Neural cell (in vitro differentiated cells): ENCODE measurements around the gene NHSL2. TPM values are rescaled to one million over a fixed set of nuclear protein-coding genes. Genes with fewer than 3 reads are reported as not detected.

ENCODE experiments used
- H2AFZ ChIP-seq: fragments of 200-600, 300-800 bp; sonication (generic), shearing (Covaris generic); 2 replicates; pipeline ENCODE4 v1.6.0; 2014; ENCODE audit warnings: low read depth, mild to moderate bottlenecking, antibody characterized with exemption, low read length, moderate library complexity
- H3F3A ChIP-seq: fragments of 200-600 bp; shearing (Covaris generic); 2 replicates; pipeline ENCODE4 v1.6.1; 2016; ENCODE audit warnings: mild to moderate bottlenecking, moderate library complexity, mixed read lengths, antibody characterized with exemption, low read length; ENCODE audit not compliant: insufficient read depth, poor library complexity, severe bottlenecking
- H3K27ac ChIP-seq: fragments of 200-600, 300-800 bp; sonication (generic), shearing (Covaris generic); 2 replicates; pipeline ENCODE4 v1.5.1; 2014; ENCODE audit warnings: mild to moderate bottlenecking, low read length, moderate library complexity
- H3K27me3 ChIP-seq: fragments of 300-800, 200-600 bp; sonication (generic), shearing (Covaris generic); 2 replicates; pipeline ENCODE4 v1.6.0; 2014; ENCODE audit warnings: mild to moderate bottlenecking, low read depth, low read length, moderate library complexity; ENCODE audit not compliant: insufficient read depth
- H3K36me3 ChIP-seq: fragments of 300-800, 200-600 bp; sonication (generic), shearing (Covaris generic); 2 replicates; pipeline ENCODE4 v1.5.1; 2014; ENCODE audit warnings: mild to moderate bottlenecking, antibody characterized with exemption, low read length, moderate library complexity; ENCODE audit not compliant: insufficient read depth
- H3K4me2 ChIP-seq: fragments of 300-800, 200-600 bp; sonication (generic), shearing (Covaris generic); 2 replicates; pipeline ENCODE4 v1.6.0; 2014; ENCODE audit warnings: mild to moderate bottlenecking, low read length
- H3K4me3 ChIP-seq: fragments of 300-800, 200-600 bp; sonication (generic), shearing (Covaris generic); 2 replicates; pipeline ENCODE4 v1.5.1; 2014; ENCODE audit warnings: mild to moderate bottlenecking, low read length, moderate library complexity
- H3K79me2 ChIP-seq: fragments of 200-600 bp; shearing (Covaris generic); replicated peaks from 2 replicates; pipeline ENCODE4 v1.6.0; 2014; ENCODE audit warnings: mild to moderate bottlenecking, low read length, moderate library complexity; ENCODE audit not compliant: insufficient read depth
- H3K9ac ChIP-seq: fragments of 300-800, 200-600 bp; sonication (generic), shearing (Covaris generic); 2 replicates; pipeline ENCODE4 v1.6.1; 2016; ENCODE audit warnings: mild to moderate bottlenecking, low read length, mixed read lengths
- H3K9me2 ChIP-seq: fragments of 200-600 bp; shearing (Covaris generic); 2 replicates; pipeline ENCODE4 v1.6.1; 2016; ENCODE audit warnings: mild to moderate bottlenecking, low read length, mixed read lengths; ENCODE audit not compliant: insufficient read depth
- H3K9me3 ChIP-seq: fragments of 200-600, 300-800 bp; sonication (generic), shearing (Covaris generic); 2 replicates; pipeline ENCODE4 v1.6.1; 2016; ENCODE audit warnings: mild to moderate bottlenecking, mixed run types, low read length, moderate library complexity, mixed read lengths
- H4K20me1 ChIP-seq: fragments of 200-600 bp; shearing (Covaris generic); 2 replicates; pipeline ENCODE4 v1.6.1; 2016; ENCODE audit warnings: mild to moderate bottlenecking, mixed run types; ENCODE audit not compliant: insufficient read depth
- CTCF ChIP-seq: fragments of 450-650 bp; IDR thresholded peaks from 2 replicates; pipeline ENCODE4 v1.5.1; 2014; ENCODE audit warnings: antibody characterized with exemption, mild to moderate bottlenecking, moderate library complexity; ENCODE audit not compliant: poor library complexity, severe bottlenecking
- EP300 ChIP-seq: fragments of 450-650 bp; conservative IDR thresholded peaks from 2 replicates; pipeline ENCODE4 v1.6.1; 2014; ENCODE audit warnings: antibody characterized with exemption, mild to moderate bottlenecking, moderate library complexity; ENCODE audit not compliant: poor library complexity, severe bottlenecking
- EZH2 ChIP-seq: fragments of 200-600, 300-800 bp; shearing (Covaris generic), sonication (generic); IDR thresholded peaks from 2 replicates; pipeline ENCODE4 v1.6.1; 2014; ENCODE audit warnings: antibody characterized with exemption, low read length, borderline replicate concordance, mild to moderate bottlenecking; ENCODE audit not compliant: insufficient read depth, poor library complexity, severe bottlenecking
- MXI1 ChIP-seq: fragments of 450-650 bp; conservative IDR thresholded peaks from 2 replicates; pipeline ENCODE4 v1.6.1; 2014; ENCODE audit warnings: antibody characterized with exemption, mild to moderate bottlenecking; ENCODE audit not compliant: poor library complexity, severe bottlenecking
- POLR2AphosphoS5 ChIP-seq: IDR thresholded peaks from 2 replicates; pipeline ENCODE4 v1.6.1; 2012
- RAD21 ChIP-seq: fragments of 450-650 bp; conservative IDR thresholded peaks from 2 replicates; pipeline ENCODE4 v1.6.1; 2014; ENCODE audit warnings: antibody characterized with exemption, mild to moderate bottlenecking, moderate library complexity
- REST ChIP-seq: IDR thresholded peaks from 2 replicates; pipeline ENCODE4 v1.6.1; 2012; ENCODE audit warnings: borderline replicate concordance
- SMC3 ChIP-seq: fragments of 450-650 bp; conservative IDR thresholded peaks from 2 replicates; pipeline ENCODE4 v1.6.1; 2014; ENCODE audit warnings: antibody characterized with exemption, mild to moderate bottlenecking, moderate library complexity; ENCODE audit not compliant: poor library complexity
- TAF1 ChIP-seq: IDR thresholded peaks from 2 replicates; pipeline ENCODE4 v1.6.1; 2012; ENCODE audit warnings: low read depth
- polyA plus RNA-seq: library from polyadenylated mRNA; depleted of rRNA; stranded (reverse); fragments of >200 nt; gene quantifications from 2 replicates; pipeline ENCODE4 v1.2.3, GENCODE V29; 2014

NHSL2 gene
- polyA plus RNA-seq, 1 donor from 2014 or later = 0.87 TPM

- H2AFZ ChIP-seq = no peak overlapping the region
- H3K9me3 ChIP-seq = no peaks in the 10 kb centered on the region
- H3F3A ChIP-seq = no peaks in the 10 kb centered on the region
- no peak overlapping the region for H3K4me2 ChIP-seq
- H3K4me3 ChIP-seq = no peak overlapping the region
- H3K27me3 ChIP-seq = no peaks in the 10 kb centered on the region
- no peaks in the 10 kb centered on the region for H3K36me3 ChIP-seq
- TF ChIP-seq MXI1 = no peak
- H4K20me1 ChIP-seq = no peaks in the 10 kb centered on the region
- no peaks in the 10 kb centered on the region for H3K9me2 ChIP-seq
- H3K79me2 ChIP-seq = no peaks in the 10 kb centered on the region
- H3K9ac ChIP-seq = no peak overlapping the region
- H3K27ac ChIP-seq = no peak overlapping the region
Observed at GRCh38 chrX:72084114-72084513, 173.5 kb downstream of the NHSL2 start.

- H3K9ac ChIP-seq = no peak overlapping the region
- TF ChIP-seq SMC3 = no peak
- no peak for TF ChIP-seq POLR2AphosphoS5
- no peak for TF ChIP-seq EP300
- TF ChIP-seq RAD21 = no peak
- no peak for TF ChIP-seq EZH2
- TF ChIP-seq MXI1 = no peak
- TF ChIP-seq CTCF = no peak
- no peak for TF ChIP-seq REST
- no peak for TF ChIP-seq TAF1
- H3K9me3 ChIP-seq = no peaks in the 10 kb centered on the region
- no peaks in the 10 kb centered on the region for H3K27me3 ChIP-seq
- H3K27ac ChIP-seq = no peak overlapping the region
- H3K9me2 ChIP-seq = no peaks in the 10 kb centered on the region
- H3F3A ChIP-seq = no peaks in the 10 kb centered on the region
- no peak overlapping the region for H3K4me2 ChIP-seq
- H4K20me1 ChIP-seq = no peaks in the 10 kb centered on the region
- H3K36me3 ChIP-seq = no peaks in the 10 kb centered on the region
- H2AFZ ChIP-seq = no peak overlapping the region
- H3K4me3 ChIP-seq = no peak overlapping the region
- no peaks in the 10 kb centered on the region for H3K79me2 ChIP-seq
Observed at GRCh38 chrX:72086995-72087394, 176.3 kb downstream of the NHSL2 start.

- Histone ChIP-seq H4K20me1 (no peaks in the 10 kb centered on the region), H2AFZ (no peak overlapping the region), H3K27me3 (no peaks in the 10 kb centered on the region), H3K9me2 (no peaks in the 10 kb centered on the region), H3K9me3 (no peaks in the 10 kb centered on the region), H3K9ac (no peak overlapping the region), H3F3A (no peaks in the 10 kb centered on the region), H3K4me2 (no peak overlapping the region), H3K36me3 (no peaks in the 10 kb centered on the region), H3K27ac (no peak overlapping the region), H3K4me3 (no peak overlapping the region), H3K79me2 (no peaks in the 10 kb centered on the region)
- no peak for TF ChIP-seq REST
- TF ChIP-seq EZH2 = no peak
- no peak for TF ChIP-seq RAD21
- no peak for TF ChIP-seq POLR2AphosphoS5
- no peak for TF ChIP-seq CTCF
- TF ChIP-seq MXI1 = no peak
- no peak for TF ChIP-seq SMC3
- TF ChIP-seq TAF1 = no peak
- TF ChIP-seq EP300 = no peak
Observed at GRCh38 chrX:72088761-72089160, 178.1 kb downstream of the NHSL2 start.
